Measurements from ENCODE around the gene LRRC45.

The LRRC45 gene

GRCh38 chr17:81993729-81994592, 29.1 kb upstream of the LRRC45 start:
- no peak for DNase-seq (ENCODE audit: low read depth in 2 of 2, low spot score in 1 of 2)

- DNase-seq (ENCODE audit: low read depth in 2 of 2, low spot score in 1 of 2) = no peak
Measured at GRCh38 chr17:81994593-81995462, 28.3 kb upstream of the LRRC45 start.

GRCh38 chr17:81995463-81996231, 27.5 kb upstream of the LRRC45 start:
- no peak for DNase-seq (ENCODE audit: low read depth in 2 of 2, low spot score in 1 of 2)

DNA sequence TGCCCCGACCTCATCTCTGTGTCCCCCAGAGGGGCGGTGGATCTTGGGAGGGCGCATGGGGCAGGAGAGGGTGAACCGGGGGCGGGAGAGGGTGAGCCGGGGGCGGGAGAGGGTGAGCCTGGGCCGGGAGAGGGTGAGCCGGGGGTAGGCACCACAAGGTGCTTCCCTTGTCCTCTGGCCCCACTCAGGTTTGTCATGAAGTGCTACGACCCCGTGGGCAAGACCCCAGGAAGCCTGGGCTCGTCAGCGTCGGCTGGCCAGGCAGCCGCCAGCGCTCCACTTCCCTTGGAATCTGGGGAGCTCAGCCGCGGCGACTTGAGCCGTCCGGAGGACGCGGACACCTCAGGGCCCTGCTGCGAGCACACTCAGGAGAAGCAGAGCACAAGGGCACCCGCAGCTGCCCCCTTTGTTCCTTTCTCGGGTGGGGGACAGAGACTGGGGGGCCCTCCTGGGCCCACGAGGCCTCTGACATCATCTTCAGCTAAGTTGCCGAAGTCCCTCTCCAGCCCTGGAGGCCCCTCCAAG, 26.8 kb upstream of the LRRC45 start:
- no peak for DNase-seq (ENCODE audit: low read depth in 2 of 2, low spot score in 1 of 2)

DNA sequence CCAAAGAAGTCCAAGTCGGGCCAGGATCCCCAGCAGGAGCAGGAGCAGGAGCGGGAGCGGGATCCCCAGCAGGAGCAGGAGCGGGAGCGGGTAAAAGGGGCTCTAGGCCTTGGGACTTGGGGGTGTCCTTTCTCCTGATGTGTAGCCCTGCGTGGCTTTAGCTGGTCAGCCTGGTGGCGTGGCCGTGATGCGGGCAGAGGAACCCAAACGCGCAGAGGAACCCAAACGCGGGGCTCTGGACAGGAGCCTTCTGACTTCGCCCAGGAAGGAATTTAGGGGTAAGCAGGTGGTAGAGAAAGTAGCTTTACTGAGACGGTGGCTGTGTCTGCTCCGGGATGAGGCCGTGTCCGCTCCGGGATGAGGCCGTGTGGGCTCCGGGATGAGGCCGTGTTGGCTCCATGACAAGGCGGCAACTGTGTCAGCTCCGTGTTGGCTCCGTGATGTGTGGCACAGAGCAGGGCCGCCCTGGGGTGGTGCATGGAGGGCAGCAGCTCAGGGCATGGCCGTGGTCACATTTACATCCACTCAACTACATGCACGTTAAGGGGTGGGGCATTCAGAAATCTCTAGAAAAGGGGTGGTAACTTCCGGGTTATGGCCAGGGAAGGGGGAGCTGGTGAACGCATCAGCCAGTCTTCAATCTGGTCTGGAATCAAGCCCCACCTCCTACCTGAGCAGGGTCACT, 26.2 kb upstream of the LRRC45 start:
- DNase-seq (ENCODE audit: low read depth in 2 of 2, low spot score in 1 of 2) = no peak

- DNase-seq (ENCODE audit: low read depth in 2 of 2, low spot score in 1 of 2) = no peak
Measured at GRCh38 chr17:81998212-81998611, 24.9 kb upstream of the LRRC45 start.

DNA sequence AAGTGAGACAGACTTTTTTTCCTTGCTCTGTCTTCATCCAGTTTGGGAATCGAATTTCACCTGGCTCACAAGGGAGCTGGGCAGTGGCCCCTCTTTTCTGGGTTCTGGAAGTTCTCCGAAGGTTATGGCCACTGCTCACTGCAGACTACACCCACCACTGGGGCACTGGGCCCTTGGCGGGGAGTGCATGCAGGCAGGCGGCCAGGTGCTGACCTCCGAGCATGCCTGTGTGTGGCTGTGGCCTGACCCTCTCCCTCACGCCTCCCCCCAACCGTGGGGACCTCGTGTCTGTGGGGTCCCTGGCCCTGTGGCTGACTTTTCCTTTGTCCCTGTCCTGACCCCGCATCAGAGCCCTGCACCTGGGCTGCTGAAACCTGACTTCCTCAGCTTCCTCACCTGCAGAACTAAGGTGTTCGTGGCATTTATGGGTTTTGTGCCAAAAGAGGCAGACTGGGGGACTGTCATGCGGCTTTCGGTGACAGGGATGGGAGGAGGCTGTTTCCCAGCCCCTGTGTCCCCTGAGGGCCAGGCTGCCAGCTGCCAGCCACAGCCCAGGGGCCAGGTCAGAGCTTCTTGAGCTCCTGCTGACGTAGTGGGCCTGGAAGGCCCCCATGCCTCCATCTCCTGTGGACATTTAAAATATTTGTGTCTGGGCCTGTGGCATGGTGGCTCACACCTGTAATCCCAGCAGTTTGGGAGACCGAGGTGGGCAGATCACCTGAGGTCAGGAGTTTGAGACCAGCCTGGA, 24.2 kb upstream of the LRRC45 start:
- DNase-seq (ENCODE audit: low read depth in 2 of 2, low spot score in 1 of 2) = no peak

- DNase-seq (ENCODE audit: low read depth in 2 of 2, low spot score in 1 of 2) = no peak
Measured at GRCh38 chr17:81999587-81999975, 23.5 kb upstream of the LRRC45 start.

GRCh38 chr17:81999976-82000802, 22.9 kb upstream of the LRRC45 start:
- no peak for DNase-seq (ENCODE audit: low read depth in 2 of 2, low spot score in 1 of 2)

DNA sequence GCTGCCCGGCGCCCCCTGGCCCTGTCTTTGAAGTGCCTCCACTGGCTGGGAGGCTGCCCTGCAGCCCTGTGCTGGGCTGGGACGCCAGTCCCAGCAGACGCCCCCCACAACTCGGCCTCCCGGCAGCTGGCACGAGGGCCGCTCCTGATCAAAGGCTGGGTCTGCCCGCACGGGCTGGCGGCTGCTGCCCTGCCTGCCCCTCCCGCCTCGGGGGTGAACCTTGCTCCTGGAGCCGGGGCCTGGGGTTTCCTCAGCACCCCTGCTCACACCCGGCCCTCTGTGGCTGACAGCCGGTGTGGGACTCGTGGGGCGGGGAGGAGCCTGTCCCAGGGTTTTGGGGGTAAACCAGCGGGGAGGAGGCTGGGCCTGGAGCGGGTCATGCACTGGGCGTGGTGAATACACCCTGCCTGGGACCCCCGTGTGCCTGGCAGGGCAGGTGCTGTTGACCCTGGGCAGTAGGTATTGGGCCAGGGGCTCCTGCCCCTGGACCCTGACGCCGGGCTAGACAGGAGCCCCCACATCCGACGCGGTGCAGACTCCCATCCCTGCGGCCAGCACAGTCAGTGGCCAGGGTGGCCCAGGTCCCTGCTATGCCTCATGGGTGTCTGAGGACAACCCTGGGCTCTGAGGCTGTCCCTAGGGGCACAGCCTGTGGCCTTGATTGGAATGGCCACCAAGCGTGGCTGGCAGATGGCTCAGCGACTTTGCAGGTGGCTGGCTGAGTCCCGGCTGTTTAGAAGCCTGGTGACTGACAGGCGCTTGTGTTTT, 22.1 kb upstream of the LRRC45 start:
- DNase-seq (ENCODE audit: low read depth in 2 of 2, low spot score in 1 of 2) = no peak

DNA sequence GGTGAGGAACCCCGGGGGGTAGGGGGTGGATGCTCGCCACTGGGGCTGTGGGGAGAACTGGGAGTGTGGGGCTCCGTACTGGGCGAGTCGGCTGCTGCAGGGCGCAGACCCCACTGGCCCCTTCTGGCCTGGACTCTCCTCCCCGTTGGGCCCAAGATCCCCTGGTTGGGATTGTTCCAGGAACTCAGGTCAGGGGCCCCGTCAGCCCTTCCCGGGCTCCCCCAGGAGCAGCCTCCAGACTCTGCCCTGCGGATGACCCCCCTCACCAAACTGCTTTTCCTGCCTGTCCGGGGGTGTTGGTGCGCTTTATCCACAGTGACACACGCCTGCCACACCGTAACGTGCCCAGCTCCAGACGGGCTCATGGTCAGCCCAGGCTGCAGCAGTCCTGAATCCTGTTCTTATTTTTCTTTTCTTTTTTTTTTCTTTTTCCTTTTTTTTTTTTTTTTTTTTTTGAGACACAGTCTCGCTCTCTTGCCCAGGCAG, 21.5 kb upstream of the LRRC45 start:
- DNase-seq (ENCODE audit: low read depth in 2 of 2, low spot score in 1 of 2) = no peak

DNA sequence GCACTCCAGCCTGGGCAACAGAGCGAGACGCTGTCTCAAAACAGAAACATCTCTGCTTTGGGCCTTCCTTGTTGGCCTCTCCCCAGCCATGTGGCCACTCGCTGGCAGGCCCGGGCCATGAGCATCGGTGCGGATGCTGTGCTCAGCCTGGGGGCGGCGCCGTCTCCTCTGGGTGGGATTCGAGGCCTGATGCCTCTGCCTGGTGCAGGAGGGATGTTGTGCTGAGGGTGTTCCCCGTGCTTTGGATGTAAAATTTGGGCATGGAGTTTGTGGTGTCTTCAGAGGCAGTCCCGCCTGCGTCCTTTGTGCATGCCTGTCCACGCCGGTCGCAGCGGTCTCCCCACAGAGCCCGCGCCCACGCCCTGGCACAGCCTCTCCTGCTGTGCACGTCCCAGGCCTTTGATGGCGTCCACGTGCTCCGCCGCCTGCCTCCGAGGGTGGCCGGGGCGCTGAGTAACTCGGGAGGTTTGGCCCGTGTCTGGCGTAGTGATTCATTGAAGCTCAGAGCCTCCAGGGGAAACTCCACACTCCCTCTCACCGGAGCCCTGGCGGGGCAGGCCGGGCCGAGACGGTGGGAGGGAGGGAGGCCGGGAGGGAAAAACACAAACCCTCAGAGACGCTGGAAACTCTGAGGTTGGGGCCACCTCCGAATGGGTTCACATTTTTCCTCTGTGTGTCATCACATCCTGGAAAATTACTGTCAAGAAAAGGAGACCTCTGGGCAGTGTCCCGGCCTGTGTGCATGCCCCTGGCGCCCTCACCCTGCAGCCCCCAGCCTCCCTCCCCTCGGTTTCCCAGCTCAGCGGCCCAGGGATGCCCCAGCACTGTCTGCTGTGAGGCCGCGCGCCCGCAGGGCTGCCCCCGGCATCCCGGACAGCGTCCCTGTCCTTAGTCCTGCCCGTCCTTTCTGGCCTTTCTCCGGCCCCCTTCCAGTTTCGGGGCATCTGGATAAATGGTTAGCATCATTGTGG, 19.4 kb upstream of the LRRC45 start:
- no peak for DNase-seq (ENCODE audit: low read depth in 2 of 2, low spot score in 1 of 2)

GRCh38 chr17:82004517-82005455, 18.3 kb upstream of the LRRC45 start:
- DNase-seq (ENCODE audit: low read depth in 2 of 2, low spot score in 1 of 2) = no peak

- DNase-seq (ENCODE audit: low read depth in 2 of 2, low spot score in 1 of 2) = no peak
Measured at GRCh38 chr17:82005701-82006348, 17.3 kb upstream of the LRRC45 start.

DNA sequence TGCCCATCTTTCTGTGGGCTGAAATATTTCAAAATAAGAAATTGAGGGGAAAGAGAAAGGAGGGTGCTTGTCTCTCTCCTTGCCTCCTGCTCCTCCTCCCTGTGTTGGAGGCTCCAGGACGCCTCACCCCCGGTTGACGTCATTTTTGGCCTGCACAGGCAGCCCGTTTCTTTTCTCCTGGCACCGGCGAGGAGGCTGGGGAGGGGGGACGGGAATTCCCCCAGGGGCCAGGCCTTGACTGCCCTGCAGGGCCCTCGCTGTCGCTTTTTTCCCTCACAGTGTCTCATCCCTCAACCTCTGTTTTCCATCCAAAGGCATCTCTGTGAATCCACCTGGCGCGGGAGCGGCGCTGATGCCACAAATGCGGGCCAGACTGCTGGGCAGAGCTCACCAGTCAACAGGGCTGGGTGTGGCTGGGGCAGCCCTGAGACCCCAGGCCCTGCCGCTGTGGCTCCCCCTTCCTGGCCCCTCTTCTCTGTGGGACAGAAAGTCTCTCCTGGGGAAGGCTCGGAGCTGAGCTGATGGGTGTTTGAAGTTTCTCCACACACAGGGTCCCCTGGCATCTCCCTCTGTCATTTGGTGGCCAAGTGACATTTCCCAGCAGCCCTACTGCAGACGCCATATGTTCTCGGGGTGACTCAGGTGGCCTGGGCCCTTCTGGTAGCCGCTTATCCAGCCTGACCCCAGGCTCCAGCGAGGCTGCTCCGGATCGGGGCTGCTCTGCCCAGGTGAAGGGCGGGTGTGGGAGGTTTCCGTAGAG, 16.5 kb upstream of the LRRC45 start:
- DNase-seq (ENCODE audit: low read depth in 2 of 2, low spot score in 1 of 2) = no peak

Measured in stimulated activated CD8-positive, alpha-beta memory T cell treated with anti-CD3 and anti-CD28 coated beads, Interleukin-4, amount 100 ng/mL, for 1 hour (primary cell).